HepG2 (cell line): ENCODE data around the gene TPI1. TPM values are rescaled to one million over a fixed set of nuclear protein-coding genes. Genes with fewer than 3 reads are reported as not detected.

Experiments used
- HDAC2 ChIP-seq: sonication (generic); formaldehyde crosslinking; IDR thresholded peaks from 2 replicates; pipeline ENCODE4 v1.4.0; 2020; ENCODE audit warnings: missing genetic modification reagents
- MATR3 ChIP-seq: sonication (generic); formaldehyde crosslinking; IDR thresholded peaks from 2 replicates; pipeline ENCODE4 v1.4.0; 2020; ENCODE audit warnings: missing genetic modification reagents
- NR2F6 ChIP-seq, 2 experiments: IDR thresholded peaks; 2 replicates each; pipeline ENCODE4 v1.6.1; 2016; ENCODE audit warnings: antibody characterized with exemption in 1 of 2, mild to moderate bottlenecking in 1 of 2
- SNAI1 ChIP-seq: sonication (generic); formaldehyde crosslinking; IDR thresholded peaks from 2 replicates; pipeline ENCODE4 v1.5.0; 2020; ENCODE audit warnings: mild to moderate bottlenecking, missing genetic modification reagents, borderline replicate concordance
- STAG1 ChIP-seq: sonication (generic); formaldehyde crosslinking; IDR thresholded peaks from 2 replicates; pipeline ENCODE4 v1.4.0; 2020; ENCODE audit warnings: missing genetic modification reagents
- STAT5B ChIP-seq: sonication (generic); formaldehyde crosslinking; IDR thresholded peaks from 2 replicates; pipeline ENCODE4 v1.4.0; 2020; ENCODE audit warnings: missing genetic modification reagents
- ZFP36 ChIP-seq: fragments of 150-350 bp; IDR thresholded peaks from 2 replicates; pipeline ENCODE4 v1.6.1; 2018; ENCODE audit warnings: borderline replicate concordance, low read length, low read depth; ENCODE audit not compliant: partially characterized antibody
- ZKSCAN5 ChIP-seq: sonication (generic); formaldehyde crosslinking; IDR thresholded peaks from 2 replicates; pipeline ENCODE4 v1.5.1; 2020; ENCODE audit warnings: mild to moderate bottlenecking, missing genetic modification reagents
- ZKSCAN8 ChIP-seq: IDR thresholded peaks from 2 replicates; pipeline ENCODE4 v1.6.1; 2016; ENCODE audit warnings: borderline replicate concordance, missing genetic modification reagents, missing compliant biosample characterization
- ZNF234 ChIP-seq: sonication (generic); formaldehyde crosslinking; conservative IDR thresholded peaks from 2 replicates; pipeline ENCODE4 v1.5.1; 2020; ENCODE audit warnings: mild to moderate bottlenecking, missing genetic modification reagents
- ZNF3 ChIP-seq: IDR thresholded peaks from 2 replicates; pipeline ENCODE4 v1.7.0; 2017; ENCODE audit warnings: inconsistent platforms
- ZNF331 ChIP-seq: sonication (generic); formaldehyde crosslinking; IDR thresholded peaks from 2 replicates; pipeline ENCODE4 v1.4.0; 2020; ENCODE audit warnings: missing genetic modification reagents
- ZNF44 ChIP-seq: sonication (generic); formaldehyde crosslinking; IDR thresholded peaks from 2 replicates; pipeline ENCODE4 v1.5.1; 2020; ENCODE audit warnings: mild to moderate bottlenecking, missing genetic modification reagents
- ZNF790 ChIP-seq: sonication (generic); formaldehyde crosslinking; IDR thresholded peaks from 2 replicates; pipeline ENCODE4 v1.8.0; 2022; ENCODE audit warnings: missing genetic modification reagents, mild to moderate bottlenecking, borderline replicate concordance
- ZNF879 ChIP-seq: sonication (generic); formaldehyde crosslinking; IDR thresholded peaks from 2 replicates; pipeline ENCODE4 v1.8.1; 2023; ENCODE audit warnings: missing genetic modification reagents
- polyA plus RNA-seq, 8 experiments: library from polyadenylated mRNA; depleted of rRNA in 3 of 8; stranded (reverse) in 7 of 8; unstranded in 1 of 8; fragments of >200 nt; fragmentation: Illumina TruSeq in 4 of 8; extraction: Trizol in 4 of 8; gene quantifications; 2 replicates each; pipeline versions ENCODE4 v1.2.1 to v1.2.3, GENCODE V29; 2011 to 2016; ENCODE audit warnings: low read depth in 4 of 8, missing spikeins in 1 of 8, mixed read lengths in 1 of 8; ENCODE audit not compliant: insufficient read depth in 1 of 8
- total RNA-seq, 5 experiments: library from RNA; depleted of rRNA; stranded (reverse); fragments of >200 nt; fragmentation: Illumina TruSeq; extraction: Trizol; gene quantifications; 2 replicates each; pipeline ENCODE4 v1.2.3, GENCODE V29; 2016; ENCODE audit warnings: low read depth in 1 of 5
- TF ChIP-seq, protein P1 (sequence below): IDR thresholded peaks from 2 replicates; pipeline ENCODE4 v1.6.1; 2016
- TF ChIP-seq, protein P2 (sequence below): sonication (generic); formaldehyde crosslinking; IDR thresholded peaks from 2 replicates; pipeline ENCODE4 v1.5.0; 2020; ENCODE audit warnings: mild to moderate bottlenecking, missing genetic modification reagents, borderline replicate concordance
- TF ChIP-seq, protein P3 (sequence below): sonication (generic); formaldehyde crosslinking; conservative IDR thresholded peaks from 2 replicates; pipeline ENCODE4 v1.4.0; 2020; ENCODE audit warnings: missing genetic modification reagents
- TF ChIP-seq, protein P4 (sequence below): sonication (generic); formaldehyde crosslinking; IDR thresholded peaks from 2 replicates; pipeline ENCODE4 v1.8.0; 2022; ENCODE audit warnings: mild to moderate bottlenecking, missing genetic modification reagents, moderate library complexity

TPI1 gene
- total and polyA plus RNA-seq, 2 of the 13 experiments (the other 11 are each of a cell fraction or from before 2014, with no cell fraction given): 945 to 2,535 TPM

DNA sequence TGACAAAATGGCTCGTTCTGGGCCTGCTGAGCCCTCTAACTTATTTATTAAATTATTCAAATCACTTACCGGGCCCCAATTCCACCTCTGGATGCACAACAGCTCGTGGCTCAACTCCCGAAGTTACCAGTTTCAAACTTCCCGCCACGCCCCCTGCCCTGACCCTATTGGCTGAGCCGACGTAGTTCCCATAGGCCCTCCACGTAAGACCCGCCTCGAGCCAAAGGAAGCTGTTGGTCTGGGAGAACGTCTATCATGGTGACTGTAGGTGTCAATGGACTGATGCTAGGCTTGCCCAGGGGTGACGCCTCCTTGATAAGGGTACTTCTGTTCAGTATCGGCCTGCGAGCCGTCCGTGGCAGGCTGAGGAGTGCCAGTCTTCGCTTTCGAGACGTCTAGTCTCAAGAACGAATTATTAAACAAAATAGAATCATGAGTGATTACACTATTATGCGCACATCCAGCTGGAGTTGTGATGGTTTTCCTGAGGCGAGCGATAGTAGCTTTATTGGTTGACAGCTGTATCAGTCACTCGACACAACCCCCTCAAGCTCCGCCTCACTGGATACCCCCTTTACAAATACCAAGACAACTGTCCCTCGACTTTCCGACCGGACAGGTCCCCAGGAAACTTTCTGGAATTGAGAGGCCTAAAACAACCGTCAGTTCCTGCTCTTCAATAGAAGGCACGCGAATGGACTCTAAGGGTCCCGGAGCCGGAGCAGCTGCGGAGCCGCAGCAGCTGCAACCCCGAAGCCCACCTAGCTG is 16.0 kb upstream of the TPI1 start, which contains the start of gene CDCA3 (continued):
- TF ChIP-seq, protein P1, sequence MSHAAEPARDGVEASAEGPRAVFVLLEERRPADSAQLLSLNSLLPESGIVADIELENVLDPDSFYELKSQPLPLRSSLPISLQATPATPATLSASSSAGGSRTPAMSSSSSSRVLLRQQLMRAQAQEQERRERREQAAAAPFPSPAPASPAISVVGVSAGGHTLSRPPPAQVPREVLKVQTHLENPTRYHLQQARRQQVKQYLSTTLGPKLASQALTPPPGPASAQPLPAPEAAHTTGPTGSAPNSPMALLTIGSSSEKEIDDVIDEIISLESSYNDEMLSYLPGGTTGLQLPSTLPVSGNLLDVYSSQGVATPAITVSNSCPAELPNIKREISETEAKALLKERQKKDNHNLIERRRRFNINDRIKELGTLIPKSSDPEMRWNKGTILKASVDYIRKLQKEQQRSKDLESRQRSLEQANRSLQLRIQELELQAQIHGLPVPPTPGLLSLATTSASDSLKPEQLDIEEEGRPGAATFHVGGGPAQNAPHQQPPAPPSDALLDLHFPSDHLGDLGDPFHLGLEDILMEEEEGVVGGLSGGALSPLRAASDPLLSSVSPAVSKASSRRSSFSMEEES (CRISPR knock-in tag): no peak
- TF ChIP-seq MATR3 (CRISPR knock-in tag) (no peak), NR2F6 (IDR thresholded peaks at IDR 0.05) (no peak), NR2F6 (CRISPR knock-in tag; IDR thresholded peaks at IDR 0.05) (no peak), ZNF3 (CRISPR knock-in tag) (no peak), ZNF44 (no peak), ZNF331 (CRISPR knock-in tag) (no peak), HDAC2 (CRISPR knock-in tag) (no peak), STAT5B (no peak), ZNF234 (CRISPR knock-in tag) (no peak), ZFP36 (no peak), SNAI1 (CRISPR knock-in tag) (no peak), STAG1 (CRISPR knock-in tag) (0 out of 2 replicates have a peak, but pooled peaks have one; percentile 6), ZKSCAN5 (CRISPR knock-in tag) (0 out of 2 replicates have a peak, but pooled peaks have one; percentile 43), ZKSCAN8 (CRISPR knock-in tag) (peak; percentile 34; the same call in 1 of the 2 replicates), ZNF879 (CRISPR knock-in tag) (no peak), ZNF790 (CRISPR knock-in tag) (no peak)
- TF ChIP-seq, protein P2, sequence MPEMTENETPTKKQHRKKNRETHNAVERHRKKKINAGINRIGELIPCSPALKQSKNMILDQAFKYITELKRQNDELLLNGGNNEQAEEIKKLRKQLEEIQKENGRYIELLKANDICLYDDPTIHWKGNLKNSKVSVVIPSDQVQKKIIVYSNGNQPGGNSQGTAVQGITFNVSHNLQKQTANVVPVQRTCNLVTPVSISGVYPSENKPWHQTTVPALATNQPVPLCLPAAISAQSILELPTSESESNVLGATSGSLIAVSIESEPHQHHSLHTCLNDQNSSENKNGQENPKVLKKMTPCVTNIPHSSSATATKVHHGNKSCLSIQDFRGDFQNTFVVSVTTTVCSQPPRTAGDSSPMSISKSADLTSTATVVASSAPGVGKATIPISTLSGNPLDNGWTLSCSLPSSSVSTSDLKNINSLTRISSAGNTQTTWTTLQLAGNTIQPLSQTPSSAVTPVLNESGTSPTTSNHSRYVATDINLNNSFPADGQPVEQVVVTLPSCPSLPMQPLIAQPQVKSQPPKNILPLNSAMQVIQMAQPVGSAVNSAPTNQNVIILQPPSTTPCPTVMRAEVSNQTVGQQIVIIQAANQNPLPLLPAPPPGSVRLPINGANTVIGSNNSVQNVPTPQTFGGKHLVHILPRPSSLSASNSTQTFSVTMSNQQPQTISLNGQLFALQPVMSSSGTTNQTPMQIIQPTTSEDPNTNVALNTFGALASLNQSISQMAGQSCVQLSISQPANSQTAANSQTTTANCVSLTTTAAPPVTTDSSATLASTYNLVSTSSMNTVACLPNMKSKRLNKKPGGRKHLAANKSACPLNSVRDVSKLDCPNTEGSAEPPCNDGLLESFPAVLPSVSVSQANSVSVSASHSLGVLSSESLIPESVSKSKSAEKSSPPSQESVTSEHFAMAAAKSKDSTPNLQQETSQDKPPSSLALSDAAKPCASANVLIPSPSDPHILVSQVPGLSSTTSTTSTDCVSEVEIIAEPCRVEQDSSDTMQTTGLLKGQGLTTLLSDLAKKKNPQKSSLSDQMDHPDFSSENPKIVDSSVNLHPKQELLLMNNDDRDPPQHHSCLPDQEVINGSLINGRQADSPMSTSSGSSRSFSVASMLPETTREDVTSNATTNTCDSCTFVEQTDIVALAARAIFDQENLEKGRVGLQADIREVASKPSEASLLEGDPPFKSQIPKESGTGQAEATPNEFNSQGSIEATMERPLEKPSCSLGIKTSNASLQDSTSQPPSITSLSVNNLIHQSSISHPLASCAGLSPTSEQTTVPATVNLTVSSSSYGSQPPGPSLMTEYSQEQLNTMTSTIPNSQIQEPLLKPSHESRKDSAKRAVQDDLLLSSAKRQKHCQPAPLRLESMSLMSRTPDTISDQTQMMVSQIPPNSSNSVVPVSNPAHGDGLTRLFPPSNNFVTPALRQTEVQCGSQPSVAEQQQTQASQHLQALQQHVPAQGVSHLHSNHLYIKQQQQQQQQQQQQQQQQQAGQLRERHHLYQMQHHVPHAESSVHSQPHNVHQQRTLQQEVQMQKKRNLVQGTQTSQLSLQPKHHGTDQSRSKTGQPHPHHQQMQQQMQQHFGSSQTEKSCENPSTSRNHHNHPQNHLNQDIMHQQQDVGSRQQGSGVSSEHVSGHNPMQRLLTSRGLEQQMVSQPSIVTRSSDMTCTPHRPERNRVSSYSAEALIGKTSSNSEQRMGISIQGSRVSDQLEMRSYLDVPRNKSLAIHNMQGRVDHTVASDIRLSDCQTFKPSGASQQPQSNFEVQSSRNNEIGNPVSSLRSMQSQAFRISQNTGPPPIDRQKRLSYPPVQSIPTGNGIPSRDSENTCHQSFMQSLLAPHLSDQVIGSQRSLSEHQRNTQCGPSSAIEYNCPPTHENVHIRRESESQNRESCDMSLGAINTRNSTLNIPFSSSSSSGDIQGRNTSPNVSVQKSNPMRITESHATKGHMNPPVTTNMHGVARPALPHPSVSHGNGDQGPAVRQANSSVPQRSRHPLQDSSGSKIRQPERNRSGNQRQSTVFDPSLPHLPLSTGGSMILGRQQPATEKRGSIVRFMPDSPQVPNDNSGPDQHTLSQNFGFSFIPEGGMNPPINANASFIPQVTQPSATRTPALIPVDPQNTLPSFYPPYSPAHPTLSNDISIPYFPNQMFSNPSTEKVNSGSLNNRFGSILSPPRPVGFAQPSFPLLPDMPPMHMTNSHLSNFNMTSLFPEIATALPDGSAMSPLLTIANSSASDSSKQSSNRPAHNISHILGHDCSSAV (CRISPR knock-in tag): no peak
- TF ChIP-seq, protein P3, sequence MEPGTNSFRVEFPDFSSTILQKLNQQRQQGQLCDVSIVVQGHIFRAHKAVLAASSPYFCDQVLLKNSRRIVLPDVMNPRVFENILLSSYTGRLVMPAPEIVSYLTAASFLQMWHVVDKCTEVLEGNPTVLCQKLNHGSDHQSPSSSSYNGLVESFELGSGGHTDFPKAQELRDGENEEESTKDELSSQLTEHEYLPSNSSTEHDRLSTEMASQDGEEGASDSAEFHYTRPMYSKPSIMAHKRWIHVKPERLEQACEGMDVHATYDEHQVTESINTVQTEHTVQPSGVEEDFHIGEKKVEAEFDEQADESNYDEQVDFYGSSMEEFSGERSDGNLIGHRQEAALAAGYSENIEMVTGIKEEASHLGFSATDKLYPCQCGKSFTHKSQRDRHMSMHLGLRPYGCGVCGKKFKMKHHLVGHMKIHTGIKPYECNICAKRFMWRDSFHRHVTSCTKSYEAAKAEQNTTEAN (CRISPR knock-in tag): no peak
- TF ChIP-seq, protein P4, sequence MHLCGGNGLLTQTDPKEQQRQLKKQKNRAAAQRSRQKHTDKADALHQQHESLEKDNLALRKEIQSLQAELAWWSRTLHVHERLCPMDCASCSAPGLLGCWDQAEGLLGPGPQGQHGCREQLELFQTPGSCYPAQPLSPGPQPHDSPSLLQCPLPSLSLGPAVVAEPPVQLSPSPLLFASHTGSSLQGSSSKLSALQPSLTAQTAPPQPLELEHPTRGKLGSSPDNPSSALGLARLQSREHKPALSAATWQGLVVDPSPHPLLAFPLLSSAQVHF: no peak
